Fibroblast of mammary gland (primary cell): ENCODE measurements around the gene CLEC3B.

ENCODE experiments used
- DNase-seq: peaks from one replicate; pipeline ENCODE4 v3.0.0-alpha.2; 2010; ENCODE audit warnings: low read depth
- H3K4me3 ChIP-seq: 2 replicates; pipeline ENCODE4 v1.5.1; 2011; ENCODE audit warnings: low read depth, mild to moderate bottlenecking, low read length, moderate library complexity; ENCODE audit not compliant: control insufficient read depth
- CTCF ChIP-seq: conservative IDR thresholded peaks from 2 replicates; pipeline ENCODE4 v1.5.1; 2011; ENCODE audit warnings: low read depth, low read length, inconsistent platforms; ENCODE audit not compliant: control insufficient read depth, insufficient read depth

The CLEC3B gene

GRCh38 chr3:45010811-45011333 is 15.2 kb upstream of the CLEC3B start:
- DNase-seq, result peak; percentile 69
- no peak for TF ChIP-seq CTCF
- H3K4me3 ChIP-seq, result no peak overlapping the region

GRCh38 chr3:45011756-45012508 is 14.2 kb upstream of the CLEC3B start:
- H3K4me3 ChIP-seq, result no peak overlapping the region
- TF ChIP-seq CTCF, result no peak
- DNase-seq, result peak; percentile 97

- no peak for TF ChIP-seq CTCF
- DNase-seq, result no peak
- H3K4me3 ChIP-seq, result no peak overlapping the region
Measured at GRCh38 chr3:45012577-45012976, 13.5 kb upstream of the CLEC3B start.

- no peak overlapping the region for H3K4me3 ChIP-seq
- TF ChIP-seq CTCF, result no peak
- no peak for DNase-seq
Measured at GRCh38 chr3:45016916-45017315, 9.2 kb upstream of the CLEC3B start.

- no peak for TF ChIP-seq CTCF
- DNase-seq, result no peak
- H3K4me3 ChIP-seq, result no peak overlapping the region
Measured at GRCh38 chr3:45017821-45018220, 8.3 kb upstream of the CLEC3B start.

- no peak for DNase-seq
- TF ChIP-seq CTCF, result no peak
- H3K4me3 ChIP-seq, result no peak overlapping the region
Measured at GRCh38 chr3:45020534-45020933, 5.6 kb upstream of the CLEC3B start.
